Ovary (tissue), 9 donors: ENCODE measurements around the gene KNDC1. TPM values are rescaled to one million over a fixed set of nuclear protein-coding genes. Genes with fewer than 3 reads are reported as not detected.

Source experiments
- DNase-seq, 5 donors: peaks; one replicate each; pipeline ENCODE4 v3.0.0-alpha.2; 2019 to 2020
- H3K27ac ChIP-seq, 2 donors: fragments of 200-600 bp; one replicate each; pipeline versions ENCODE4 v1.5.1 to v1.8.0; 2019 to 2022
- H3K27me3 ChIP-seq: fragments of 200-600 bp; one replicate; pipeline ENCODE4 v1.8.0; 2022
- H3K36me3 ChIP-seq: fragments of 200-600 bp; sonication (generic); one replicate; pipeline ENCODE4 v1.5.1; 2019
- H3K4me1 ChIP-seq: one replicate; pipeline ENCODE4 v1.8.1; 2013; ENCODE audit warnings: mild to moderate bottlenecking, moderate library complexity; ENCODE audit not compliant: insufficient read depth
- H3K4me3 ChIP-seq: fragments of 200-600 bp; sonication (generic); one replicate; pipeline ENCODE4 v1.5.1; 2017
- H3K9me3 ChIP-seq, 2 donors: fragments of 200-600 bp in 1 of 2; sonication (generic) in 1 of 2; one replicate each; pipeline versions ENCODE4 v1.5.1 to v1.8.1; 2013 to 2019; ENCODE audit warnings: mild to moderate bottlenecking in 1 of 2, moderate library complexity in 1 of 2
- CTCF ChIP-seq, 3 donors: fragments of 450-650 bp in 2 of 3; fragments of 200-600 bp in 1 of 3; IDR thresholded peaks; one replicate each; pipeline versions ENCODE4 v1.5.1 to v1.8.0; 2016 to 2022; ENCODE audit warnings: antibody characterized with exemption in 3 of 3, mild to moderate bottlenecking in 1 of 3
- EP300 ChIP-seq: sonication (generic); formaldehyde crosslinking; IDR thresholded peaks from one replicate; pipeline ENCODE4 v1.6.1; 2017; ENCODE audit warnings: antibody characterized with exemption
- POLR2A ChIP-seq: fragments of 450-650 bp; IDR thresholded peaks from one replicate; pipeline ENCODE4 v1.6.1; 2017; ENCODE audit warnings: antibody characterized with exemption, mild to moderate bottlenecking, moderate library complexity
- WGBS, 3 donors: extraction: QIAGEN DNeasy Blood & Tissue Kit in 1 of 3; methylation state at CpG; one replicate each; pipeline versions ENCODE4 v1.1.5 to v1.1.7; 2013 to 2017; 5-methylcytosine and 5-hydroxymethylcytosine counted together
- intact Hi-C, 4 donors: fragments of 100-400 bp; cut with DNase I; formaldehyde crosslinking; loops; one replicate each; pipeline versions ENCODE4 v1.11.0 to v1.15.1; 2022 to 2023
- polyA plus RNA-seq, 2 donors: library from polyadenylated mRNA; stranded (reverse); fragments of 200-250 nt in 1 of 2; fragments of 350-450 nt in 1 of 2; fragmentation: Illumina TruSeq in 1 of 2; extraction: RNeasy Lipid Tissue Mini Kit (QIAGEN cat#74804) in 1 of 2; gene quantifications; one replicate each; pipeline ENCODE4 v1.2.3, GENCODE V29; 2013 to 2014
- total RNA-seq, 7 donors: library from RNA; depleted of rRNA in 2 of 7; stranded (reverse); fragments of >200 nt in 2 of 7; fragmentation: NEBNext Ultra II Directional in 3 of 7; extraction: Animal tissue kit (Norgen Biotek cat#: 25700) in 3 of 7; gene quantifications; one replicate each; pipeline versions ENCODE4 v1.1.0 to v1.2.4, GENCODE V29; 2016 to 2023
- donor health status: DM: no; HTN: no; CAD: no; lungs with moderate emphysema.
- donor health status: DM: no; HTN: no; CAD: no.
- donor health status: Bipolar disorder and iron deficiency.
- donor health status: DM: yes; HTN: yes; CAD: no.
- donor health status: DM: no; HTN: no; CAD: no.
- donor health status: DM: yes; HTN: yes; CAD: no.

Gene KNDC1
- total and polyA plus RNA-seq, 9 donors, result 0.67 to 34.9 (median 16.6) TPM

GRCh38 chr10:133203652-133204195 is 43.7 kb downstream of the KNDC1 start:
- no peak overlapping the region for H3K27ac ChIP-seq
- H3K4me1 ChIP-seq, result no peaks in the 10 kb centered on the region
- no peak for TF ChIP-seq CTCF (IDR thresholded peaks at IDR 0.05)
- TF ChIP-seq POLR2A, result no peak
- TF ChIP-seq EP300, result no peak
- H3K4me3 ChIP-seq, result no peak overlapping the region
- H3K9me3 ChIP-seq, result no peaks in the 10 kb centered on the region
- H3K36me3 ChIP-seq, result no peaks in the 10 kb centered on the region
- no peaks in the 10 kb centered on the region for H3K27me3 ChIP-seq
- DNase-seq, result peak in 1 of 5 donors; percentile 23
- intact Hi-C loops, result no loop called here
- 82 to 92% (median 87%) methylated on average over 27 to 31 of the region's 31 CpGs for WGBS, 3 donors

- Histone ChIP-seq H3K27me3 (no peaks in the 10 kb centered on the region), H3K4me1 (no peaks in the 10 kb centered on the region), H3K36me3 (no peaks in the 10 kb centered on the region), H3K27ac (no peak overlapping the region), H3K9me3 (no peaks in the 10 kb centered on the region), H3K4me3 (no peak overlapping the region)
- 83 to 91% (median 88%) methylated on average over 38 of the region's 38 CpGs for WGBS, 3 donors
- intact Hi-C loops, result no loop called here
- peak in 1 of 5 donors; percentile 22 for DNase-seq
- TF ChIP-seq CTCF (IDR thresholded peaks at IDR 0.05) (no peak), POLR2A (no peak), EP300 (no peak)
These were observed 44.4 kb downstream of the KNDC1 start for GRCh38 chr10:133204226-133205015.

GRCh38 chr10:133205146-133205545 is 45.1 kb downstream of the KNDC1 start:
- Histone ChIP-seq H3K4me3 (no peak overlapping the region), H3K36me3 (no peaks in the 10 kb centered on the region), H3K4me1 (no peaks in the 10 kb centered on the region), H3K9me3 (no peaks in the 10 kb centered on the region), H3K27ac (no peak overlapping the region), H3K27me3 (no peaks in the 10 kb centered on the region)
- 68 to 89% (median 85%) methylated on average over 23 of the region's 23 CpGs for WGBS, 3 donors
- intact Hi-C loops, result no loop called here
- peak in 1 of 5 donors; percentile 25 for DNase-seq
- TF ChIP-seq CTCF (IDR thresholded peaks at IDR 0.05), result no peak
- TF ChIP-seq EP300, result no peak
- no peak for TF ChIP-seq POLR2A

GRCh38 chr10:133206356-133207040 is 46.5 kb downstream of the KNDC1 start:
- H3K36me3 ChIP-seq, result no peaks in the 10 kb centered on the region
- H3K4me1 ChIP-seq, result no peaks in the 10 kb centered on the region
- H3K27me3 ChIP-seq, result no peaks in the 10 kb centered on the region
- H3K4me3 ChIP-seq, result no peak overlapping the region
- no peak overlapping the region for H3K27ac ChIP-seq
- TF ChIP-seq POLR2A (no peak), EP300 (no peak), CTCF (IDR thresholded peaks at IDR 0.05) (no peak)
- WGBS, 3 donors, result 75 to 83% (median 81%) methylated on average over 16 to 17 of the region's 17 CpGs
- H3K9me3 ChIP-seq, result no peaks in the 10 kb centered on the region
- DNase-seq, result peak in 1 of 5 donors; percentile 19
- intact Hi-C loops, result no loop called here
